Sciatic nerve (tissue), 2 donors: Measurements from ENCODE around the gene CGNL1. TPM values are rescaled to one million over a fixed set of nuclear protein-coding genes. Genes with fewer than 3 reads are reported as not detected.

Experiments used
- ATAC-seq: fragments of 200-7000 bp; cut with Tn5 transposase; one replicate; pipeline ENCODE4 v1.9.1; 2020; ENCODE audit warnings: mild to moderate bottlenecking, moderate library complexity
- DNase-seq: peaks from one replicate; pipeline ENCODE4 v3.0.0-alpha.2; 2020; ENCODE audit warnings: low spot score
- intact Hi-C: fragments of 100-400 bp; cut with DNase I; formaldehyde crosslinking; loops from one replicate; pipeline ENCODE4 v1.14.2; 2022
- total RNA-seq: library from RNA; stranded (reverse); fragmentation: NEBNext Ultra II Directional; extraction: Animal tissue kit (Norgen Biotek cat#: 25700); gene quantifications from one replicate; pipeline ENCODE4 v1.2.1, GENCODE V29; 2021
- donor health status: DM: no; HTN: no; CAD: no.
- donor health status: DM: no; HTN: no; CAD: no.

CGNL1 gene
- total RNA-seq, 1 donor from 2014 or later = 38.1 TPM

- no peak for ATAC-seq
- intact Hi-C loops = no loop called here
These were observed 194.0 kb downstream of the CGNL1 start for GRCh38 chr15:57570340-57570739.

GRCh38 chr15:57570994-57571393, 194.7 kb downstream of the CGNL1 start:
- intact Hi-C loops = no loop called here
- DNase-seq = no peak
- no peak for ATAC-seq

More at GRCh38 chr15:57570340-57570739, 194.0 kb downstream of the CGNL1 start:
- no peak for DNase-seq

- no peak for DNase-seq
- no peak for ATAC-seq
- intact Hi-C loops = no loop called here
These were observed 195.4 kb downstream of the CGNL1 start for GRCh38 chr15:57571725-57572124.

- DNase-seq (no peak), ATAC-seq (peak; percentile 90)
- intact Hi-C loops = no loop called here
These were observed 196.2 kb downstream of the CGNL1 start for GRCh38 chr15:57572468-57572867.

GRCh38 chr15:57573151-57573550, 196.8 kb downstream of the CGNL1 start:
- no peak for DNase-seq
- intact Hi-C loops = no loop called here

GRCh38 chr15:57575363-57575762, 199.1 kb downstream of the CGNL1 start:
- intact Hi-C loops = no loop called here

More at GRCh38 chr15:57573151-57573550, 196.8 kb downstream of the CGNL1 start:
- ATAC-seq = no peak

GRCh38 chr15:57578288-57578900, 202.1 kb downstream of the CGNL1 start:
- intact Hi-C loops = no loop called here
- DNase-seq (no peak), ATAC-seq (no peak)

More at GRCh38 chr15:57575363-57575762, 199.1 kb downstream of the CGNL1 start:
- ATAC-seq (no peak), DNase-seq (no peak)

- no peak for ATAC-seq
- intact Hi-C loops = no loop called here
- no peak for DNase-seq
These were observed 204.1 kb downstream of the CGNL1 start for GRCh38 chr15:57580428-57580827.

- DNase-seq (no peak), ATAC-seq (no peak)
- intact Hi-C loops = no loop called here
These were observed 204.6 kb downstream of the CGNL1 start for GRCh38 chr15:57580866-57581265.

- DNase-seq (no peak), ATAC-seq (no peak)
- intact Hi-C loops = no loop called here
These were observed 205.8 kb downstream of the CGNL1 start for GRCh38 chr15:57582090-57582489.

- DNase-seq (no peak), ATAC-seq (no peak)
- intact Hi-C loops = no loop called here
These were observed 207.0 kb downstream of the CGNL1 start for GRCh38 chr15:57583282-57583681.

- intact Hi-C loops = no loop called here
- DNase-seq = no peak
- ATAC-seq = no peak
These were observed 207.4 kb downstream of the CGNL1 start for GRCh38 chr15:57583720-57584119.

- no peak for DNase-seq
- no peak for ATAC-seq
- intact Hi-C loops = no loop called here
These were observed 210.5 kb downstream of the CGNL1 start for GRCh38 chr15:57586661-57587424.

- intact Hi-C loops = no loop called here
- ATAC-seq = peak; percentile 64
- no peak for DNase-seq
These were observed 213.0 kb downstream of the CGNL1 start for GRCh38 chr15:57589281-57589680.

GRCh38 chr15:57589754-57590153, 213.4 kb downstream of the CGNL1 start:
- ATAC-seq = peak; percentile 55
- DNase-seq = no peak
- intact Hi-C loops = no loop called here

GRCh38 chr15:57591237-57591821, 215.0 kb downstream of the CGNL1 start:
- intact Hi-C loops = no loop called here
- no peak for DNase-seq
- ATAC-seq = no peak

GRCh38 chr15:57591822-57592367, 215.6 kb downstream of the CGNL1 start, which contains the start of gene MYZAP:
Gene MYZAP, plus strand, starts transcription at chr15:57591904. Its CDS starts 131 bp downstream, at chr15:57592035.
- intact Hi-C loops = no loop called here
- ATAC-seq (peak; percentile 41), DNase-seq (no peak)

- intact Hi-C loops = no loop called here
- DNase-seq (no peak), ATAC-seq (no peak)
These were observed 216.1 kb downstream of the CGNL1 start for GRCh38 chr15:57592426-57592825.

GRCh38 chr15:57592836-57593420, 216.6 kb downstream of the CGNL1 start:
- ATAC-seq (no peak), DNase-seq (no peak)
- intact Hi-C loops = no loop called here
